IPS-NIHi7 (cell line): Measurements from ENCODE around the gene CAPZA2.
"Not testable (repeated sequence)": the region's sequence is repeated elsewhere in the genome, so short reads cannot be mapped to it uniquely, and the experiment has no call there.

Source experiments
- DNase-seq: peaks from one replicate; pipeline ENCODE4 v3.0.0; 2012; ENCODE audit warnings: mixed read lengths; ENCODE audit errors: extremely low spot score

Gene CAPZA2

DNA sequence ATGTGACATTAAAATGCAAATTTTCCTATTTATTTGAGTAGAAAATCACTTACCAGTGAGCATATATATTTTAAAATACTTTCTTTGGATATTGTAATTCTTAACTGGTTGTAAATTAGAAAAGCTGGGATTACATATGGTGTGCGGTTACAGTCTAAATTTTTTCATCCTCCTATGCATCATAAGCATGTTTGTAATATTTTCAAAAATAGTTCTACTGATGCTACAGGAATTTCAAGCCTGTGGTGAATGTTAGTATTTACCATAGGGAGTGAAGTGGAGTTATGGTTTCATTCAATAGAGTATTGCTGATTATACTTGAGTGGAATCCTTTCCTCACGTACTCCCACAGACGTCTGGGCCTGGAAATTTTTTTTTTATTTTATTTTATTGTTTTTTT is 56.3 kb downstream of the CAPZA2 start:
- no peak for DNase-seq

DNA sequence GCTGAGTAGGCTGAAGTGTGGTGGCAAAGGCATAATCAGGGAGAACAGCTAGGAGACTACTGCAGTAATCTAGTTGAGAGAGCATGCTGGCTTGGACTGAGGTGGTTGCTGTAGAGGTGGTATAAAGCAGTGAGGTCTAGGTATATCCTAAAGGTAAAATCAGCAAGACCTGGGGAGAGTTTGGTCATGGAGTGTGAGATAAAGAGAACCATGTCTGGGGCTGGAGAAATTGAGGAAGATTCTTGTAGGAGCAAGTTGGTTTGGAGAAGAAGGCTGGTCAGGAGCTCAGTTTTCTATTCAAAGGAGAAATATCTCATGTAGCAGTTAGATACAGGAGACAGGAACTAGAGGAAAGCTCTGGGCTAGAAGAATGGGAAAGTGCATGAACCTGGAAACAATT is 58.0 kb downstream of the CAPZA2 start:
- no peak for DNase-seq

DNA sequence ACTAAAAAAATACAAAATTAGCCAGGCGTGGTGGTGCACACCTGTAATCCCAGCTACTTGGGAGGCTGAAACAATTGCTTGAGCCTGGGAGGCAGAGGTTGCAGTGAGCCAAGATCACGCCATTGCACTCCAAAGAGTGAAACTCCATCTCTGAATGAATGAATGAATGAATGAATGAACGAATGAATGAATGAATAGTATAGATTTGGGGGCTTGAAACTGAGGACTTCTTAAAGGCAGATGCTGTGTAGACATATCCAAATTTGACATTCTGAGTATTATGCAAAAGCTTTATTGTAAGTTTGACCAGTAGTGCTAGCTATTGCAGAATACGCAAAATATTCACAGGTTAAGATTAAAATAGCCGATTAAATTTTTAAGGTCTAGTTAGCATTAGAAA is 60.2 kb downstream of the CAPZA2 start:
- DNase-seq, result no peak

DNA sequence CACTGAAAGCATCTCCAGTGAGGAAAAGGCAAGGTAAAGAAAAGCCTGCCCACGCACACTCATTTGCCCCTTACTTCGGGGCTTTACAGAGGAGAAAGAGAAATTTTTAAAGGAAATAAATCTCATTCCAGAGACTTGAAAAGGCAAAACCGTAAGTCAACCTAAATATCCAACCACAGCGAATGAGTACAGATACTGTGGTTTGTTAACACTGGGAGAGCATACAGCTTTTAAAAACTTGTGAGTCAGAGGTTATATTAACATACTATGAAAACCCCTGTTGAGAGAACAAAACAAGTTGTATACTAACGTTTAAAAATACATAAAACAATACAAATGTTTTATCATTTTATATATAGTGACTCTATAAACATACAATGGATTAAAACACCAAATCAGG is 62.4 kb downstream of the CAPZA2 start:
- DNase-seq, result no peak

DNA sequence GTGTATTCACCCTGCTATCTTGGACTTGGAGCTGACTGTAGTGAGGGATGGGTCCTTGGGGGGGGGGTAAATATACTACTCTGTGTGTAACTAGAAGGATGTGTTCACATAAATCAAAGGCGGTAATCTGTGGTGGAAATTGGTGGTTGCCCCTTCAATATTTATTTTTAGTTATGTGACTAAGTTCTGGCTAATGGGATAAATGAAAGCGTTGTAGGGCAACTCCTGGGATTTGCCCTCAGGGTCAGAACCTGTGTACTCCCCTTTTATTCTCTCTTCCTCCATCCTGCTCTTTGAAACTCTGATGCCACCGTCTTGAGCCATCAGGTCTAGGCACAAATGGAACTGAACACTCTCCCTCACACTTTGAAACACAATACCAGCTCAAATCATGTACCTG is 66.6 kb downstream of the CAPZA2 start:
- DNase-seq, result no peak

DNA sequence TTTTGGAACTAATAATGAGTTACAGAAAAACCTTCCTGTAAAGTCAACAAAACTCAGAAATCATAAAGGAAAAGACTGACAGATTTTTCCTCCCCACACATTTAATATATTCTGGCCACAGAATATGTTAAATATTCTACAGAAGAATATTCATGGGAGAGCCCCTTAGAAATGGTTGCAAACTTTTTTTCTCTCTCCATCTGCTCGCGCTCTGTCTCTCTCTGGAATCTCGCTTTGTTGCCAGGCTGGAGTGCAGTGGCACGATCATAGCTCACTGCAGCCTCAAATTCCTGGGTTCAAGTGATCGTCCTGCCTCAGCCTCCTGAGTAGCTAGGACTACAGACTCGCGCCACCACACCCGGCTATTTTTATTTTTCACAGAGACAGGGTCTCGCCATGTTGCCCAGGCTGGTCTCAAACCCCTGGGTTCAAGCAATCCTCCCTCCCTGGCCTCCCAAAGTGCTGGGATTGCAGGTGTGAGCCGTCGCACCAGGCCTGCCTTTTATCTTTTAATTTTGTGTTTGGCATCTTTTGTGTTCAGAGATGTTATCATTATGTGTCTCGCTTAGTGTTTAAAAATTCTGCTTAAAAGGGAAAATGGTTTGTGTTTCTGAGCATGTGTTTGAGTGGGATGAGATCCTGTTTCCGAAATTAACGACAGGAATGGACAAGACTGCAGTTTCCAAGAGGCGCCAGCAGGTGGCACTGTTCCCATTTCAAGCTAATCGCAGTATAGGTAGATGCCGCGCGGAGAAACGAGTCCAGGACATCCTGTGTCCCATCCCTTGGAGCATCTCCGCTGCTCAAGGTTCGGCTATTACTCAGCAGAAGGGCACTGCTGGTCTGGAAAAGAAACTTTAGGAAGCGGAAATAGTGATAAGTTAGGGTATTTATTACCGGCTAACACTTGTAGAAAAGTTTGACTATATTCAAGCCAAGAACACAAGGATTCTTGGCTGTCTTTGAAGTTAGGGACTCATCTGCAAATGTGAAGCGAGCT is 67.8 kb downstream of the CAPZA2 start:
- peak; percentile 85 for DNase-seq

DNA sequence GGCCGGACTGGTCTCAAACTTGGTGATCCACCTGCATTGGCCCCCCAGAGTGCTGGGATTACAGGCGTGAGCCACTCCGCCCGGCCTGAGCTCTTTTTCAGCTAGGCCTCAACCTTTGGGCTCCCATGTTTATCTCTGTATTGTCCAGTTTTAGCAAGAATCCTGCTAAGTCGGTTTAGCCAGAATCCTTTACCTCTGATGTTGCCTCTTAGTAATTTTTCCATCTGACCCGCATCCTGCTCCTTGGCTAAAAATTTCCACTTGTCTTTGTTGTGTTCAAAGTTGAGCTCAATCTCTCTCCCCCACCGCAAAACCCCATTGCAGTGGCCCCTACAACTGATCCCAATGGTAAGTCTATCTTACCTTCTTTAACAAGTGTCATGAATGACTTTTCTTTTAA is 70.2 kb downstream of the CAPZA2 start:
- DNase-seq, result no peak

DNA sequence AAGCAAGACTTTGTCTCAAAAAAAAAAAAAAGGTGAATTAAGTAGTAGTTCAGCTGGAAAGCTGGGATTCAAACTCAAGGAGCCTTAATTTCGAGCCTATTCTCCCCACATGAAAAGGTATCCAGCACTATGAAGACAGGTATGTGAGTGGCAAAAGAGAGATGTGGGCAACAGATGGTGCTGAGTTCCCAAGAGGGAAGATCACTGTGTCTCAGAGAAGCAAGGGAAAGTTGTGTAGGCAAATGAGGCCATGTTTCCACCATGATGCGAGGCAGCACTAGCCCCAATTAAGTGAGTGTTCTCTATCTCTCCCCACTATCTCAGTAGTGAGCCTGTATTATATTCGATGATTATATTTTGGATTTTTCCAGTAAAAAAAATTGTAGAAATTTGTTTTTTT is 71.1 kb downstream of the CAPZA2 start:
- DNase-seq, result no peak

DNA sequence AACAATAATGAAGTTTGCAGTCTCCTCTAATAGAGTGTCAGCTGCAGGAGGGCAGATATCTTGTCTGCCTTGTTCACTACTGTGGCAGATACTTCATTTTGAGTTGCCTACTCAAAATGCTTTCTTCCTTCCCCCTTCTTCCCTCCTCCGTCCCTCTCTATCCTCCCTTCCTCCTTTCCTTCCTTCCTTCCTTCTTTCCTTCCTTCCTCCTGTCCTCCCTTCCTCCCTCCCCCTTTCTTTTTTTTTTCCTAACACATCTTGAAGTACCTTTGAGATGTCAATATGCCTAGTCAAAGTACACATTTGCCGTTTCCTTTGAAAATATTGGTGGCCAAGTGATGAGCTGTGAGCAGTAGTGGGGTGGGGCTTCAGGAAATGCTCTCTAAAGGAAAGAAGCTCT is 72.2 kb downstream of the CAPZA2 start:
- no peak for DNase-seq

DNA sequence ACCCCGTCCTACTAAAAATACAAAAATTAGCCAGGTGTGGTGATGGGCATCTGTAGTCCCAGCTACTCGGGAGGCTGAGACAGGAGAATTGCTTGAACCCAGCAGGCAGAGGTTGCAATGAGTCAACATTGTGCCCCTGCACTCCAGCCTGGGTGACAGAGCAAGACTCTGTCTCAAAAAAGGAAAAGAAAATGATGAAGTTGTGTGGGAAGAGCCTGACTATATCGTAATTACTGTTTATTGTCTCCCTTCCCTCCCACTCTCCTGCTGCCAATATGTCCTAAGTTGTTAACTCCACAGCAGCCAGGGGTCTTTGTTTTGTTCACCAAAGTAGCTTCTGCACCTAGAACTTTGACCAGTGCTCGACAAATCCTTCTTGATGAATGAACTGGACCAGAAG is 74.5 kb downstream of the CAPZA2 start:
- DNase-seq, result not testable (repeated sequence)

DNA sequence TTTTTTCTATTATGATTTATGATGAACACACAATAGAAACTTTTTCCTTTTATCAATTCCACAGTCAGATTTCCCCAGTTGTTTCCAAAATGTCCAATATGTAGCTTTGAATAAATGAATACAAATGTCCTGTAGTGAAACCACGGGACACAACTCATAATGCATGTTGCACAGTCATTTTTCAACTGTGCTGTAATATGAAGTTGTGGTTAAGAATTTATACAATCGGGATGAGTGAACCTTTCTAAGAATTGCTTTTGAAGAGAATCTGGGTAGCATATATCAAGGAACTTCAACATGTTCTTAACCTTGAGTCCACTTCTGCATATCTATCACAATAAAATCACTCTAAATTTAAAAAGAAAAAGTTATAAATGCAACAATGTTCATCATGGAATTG is 76.3 kb downstream of the CAPZA2 start:
- no peak for DNase-seq

DNA sequence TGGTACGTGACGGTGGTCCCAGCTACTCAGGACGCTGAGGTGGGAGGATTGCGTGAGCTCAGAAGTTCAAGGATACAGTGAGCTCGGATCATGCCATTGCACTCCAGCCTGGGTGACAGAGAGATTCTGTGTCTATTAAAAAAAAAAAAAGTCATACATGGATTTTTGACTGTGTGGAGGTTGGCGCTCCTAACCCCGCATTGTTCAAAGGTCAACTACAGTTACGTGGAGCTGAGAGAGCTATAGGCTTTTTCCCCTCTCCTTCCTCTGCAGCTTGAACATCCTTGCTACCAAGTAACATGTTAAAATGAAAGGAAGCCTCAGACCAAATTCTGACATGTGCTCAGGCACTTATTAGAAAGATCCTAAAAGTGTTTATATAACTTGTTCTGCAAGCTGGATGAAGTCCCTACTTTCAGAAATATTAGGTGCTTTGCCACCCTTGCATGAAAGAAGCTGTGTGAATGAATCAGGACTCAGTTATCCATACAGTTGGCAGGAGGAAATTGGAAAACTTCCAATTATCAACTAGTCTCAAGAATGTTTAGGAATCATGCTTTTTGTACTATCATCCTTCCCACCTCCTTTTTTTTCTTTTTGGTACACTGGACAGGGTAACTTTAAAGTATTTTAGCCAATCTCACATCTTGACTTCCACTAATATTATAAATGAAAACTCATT is 78.4 kb downstream of the CAPZA2 start:
- DNase-seq, result no peak

DNA sequence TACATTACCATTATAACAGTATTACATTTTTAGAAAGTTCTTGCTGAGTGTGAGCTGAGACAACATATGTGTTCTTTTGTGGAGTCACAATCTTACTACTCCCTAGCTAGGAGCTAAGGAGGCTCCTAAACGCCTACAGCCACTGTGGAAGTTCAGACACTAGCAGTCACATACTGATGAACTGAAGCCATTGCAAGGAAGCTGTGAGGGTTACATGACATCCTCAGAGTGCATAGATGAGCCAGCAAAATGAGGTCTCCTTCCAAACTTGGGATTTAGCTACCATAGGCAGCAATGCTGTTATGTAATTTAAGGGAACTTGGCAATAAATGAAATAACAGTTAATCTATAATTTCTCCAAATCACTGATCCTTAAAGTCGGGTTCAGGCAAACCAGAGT is 80.1 kb downstream of the CAPZA2 start:
- no peak for DNase-seq

DNA sequence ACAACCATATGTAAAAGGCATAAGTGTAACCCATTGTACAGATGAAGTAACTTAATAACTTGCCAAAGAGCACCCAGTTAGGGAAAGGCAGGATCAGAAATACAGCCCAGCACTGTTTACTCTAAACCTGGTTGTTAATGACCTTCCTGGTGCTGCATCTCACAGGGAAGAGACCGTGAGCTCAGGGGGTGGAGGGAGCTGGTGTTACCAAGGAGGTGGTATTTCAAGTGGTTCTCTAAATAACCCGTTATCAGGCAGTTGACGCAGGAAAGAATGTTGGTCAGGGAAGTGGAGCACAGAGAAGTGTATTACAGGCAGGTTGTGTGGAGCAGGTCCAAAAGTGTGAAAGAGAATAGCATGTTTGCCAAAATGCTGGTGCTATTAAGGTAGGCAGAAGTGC is 86.5 kb downstream of the CAPZA2 start:
- peak; percentile 20 for DNase-seq

DNA sequence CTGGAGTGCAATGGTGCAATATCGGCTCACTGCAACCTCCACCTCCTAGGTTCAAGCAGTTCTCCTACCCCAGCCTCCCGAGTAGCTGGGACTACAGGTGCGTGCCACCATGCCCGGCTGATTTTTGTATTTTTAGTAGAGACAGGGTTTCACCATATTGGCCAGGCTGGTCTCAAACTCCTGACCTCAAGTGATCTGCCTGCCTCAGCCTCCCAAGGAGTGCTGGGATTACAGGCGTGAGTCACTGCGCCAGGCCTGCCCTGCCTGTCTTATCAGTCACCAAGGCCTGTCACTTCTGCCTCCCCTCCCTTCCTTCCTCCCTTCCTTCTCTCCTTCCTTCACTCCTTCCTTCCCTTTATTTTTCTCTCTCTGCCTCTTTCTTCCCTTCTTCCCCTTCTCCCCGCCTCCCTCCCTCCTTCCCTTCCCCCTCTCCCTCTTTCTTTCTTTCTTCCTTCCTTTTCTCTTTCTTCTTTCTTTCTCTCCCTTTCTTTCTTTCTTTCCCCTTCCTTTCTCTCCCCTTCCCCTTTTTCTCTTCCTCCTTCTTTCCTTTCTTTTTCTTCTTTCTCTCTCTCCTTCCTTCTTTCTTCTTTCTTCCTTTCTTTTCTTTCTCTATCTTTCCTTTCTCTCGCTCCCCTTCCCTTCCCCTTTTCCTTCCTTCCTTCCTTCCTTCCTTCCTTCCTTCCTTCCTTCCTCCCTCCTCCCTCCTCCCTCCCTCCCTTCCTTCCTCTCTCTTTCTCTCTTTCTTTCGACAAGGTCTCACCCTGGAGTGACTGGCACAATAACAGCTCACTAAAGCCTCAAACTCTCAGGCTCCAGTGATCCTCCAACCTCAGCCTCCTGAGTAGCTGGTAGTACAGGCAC is 87.8 kb downstream of the CAPZA2 start:
- DNase-seq, result no peak

DNA sequence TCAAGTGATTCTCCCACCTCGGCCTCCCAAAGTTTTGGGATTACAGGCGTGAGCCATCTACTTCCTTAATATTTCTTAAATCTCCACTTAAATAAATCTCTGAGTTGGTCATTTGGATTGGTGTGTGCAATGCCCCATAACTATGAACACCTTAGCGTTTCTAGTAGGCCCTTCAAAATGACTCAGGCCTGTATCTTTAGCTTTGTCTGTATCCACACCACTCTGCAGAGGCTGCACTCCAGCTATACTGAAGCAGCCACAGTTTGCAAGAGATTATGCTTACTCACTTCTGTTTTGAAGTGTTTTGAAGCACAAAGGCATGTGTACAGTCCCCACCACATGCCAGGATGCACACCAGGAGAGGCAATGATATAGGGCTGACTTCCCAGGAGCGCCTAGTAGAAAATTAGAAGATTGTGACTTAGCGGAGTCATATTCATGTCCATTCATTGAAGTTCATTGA is 88.5 kb downstream of the CAPZA2 start:
- DNase-seq, result no peak

DNA sequence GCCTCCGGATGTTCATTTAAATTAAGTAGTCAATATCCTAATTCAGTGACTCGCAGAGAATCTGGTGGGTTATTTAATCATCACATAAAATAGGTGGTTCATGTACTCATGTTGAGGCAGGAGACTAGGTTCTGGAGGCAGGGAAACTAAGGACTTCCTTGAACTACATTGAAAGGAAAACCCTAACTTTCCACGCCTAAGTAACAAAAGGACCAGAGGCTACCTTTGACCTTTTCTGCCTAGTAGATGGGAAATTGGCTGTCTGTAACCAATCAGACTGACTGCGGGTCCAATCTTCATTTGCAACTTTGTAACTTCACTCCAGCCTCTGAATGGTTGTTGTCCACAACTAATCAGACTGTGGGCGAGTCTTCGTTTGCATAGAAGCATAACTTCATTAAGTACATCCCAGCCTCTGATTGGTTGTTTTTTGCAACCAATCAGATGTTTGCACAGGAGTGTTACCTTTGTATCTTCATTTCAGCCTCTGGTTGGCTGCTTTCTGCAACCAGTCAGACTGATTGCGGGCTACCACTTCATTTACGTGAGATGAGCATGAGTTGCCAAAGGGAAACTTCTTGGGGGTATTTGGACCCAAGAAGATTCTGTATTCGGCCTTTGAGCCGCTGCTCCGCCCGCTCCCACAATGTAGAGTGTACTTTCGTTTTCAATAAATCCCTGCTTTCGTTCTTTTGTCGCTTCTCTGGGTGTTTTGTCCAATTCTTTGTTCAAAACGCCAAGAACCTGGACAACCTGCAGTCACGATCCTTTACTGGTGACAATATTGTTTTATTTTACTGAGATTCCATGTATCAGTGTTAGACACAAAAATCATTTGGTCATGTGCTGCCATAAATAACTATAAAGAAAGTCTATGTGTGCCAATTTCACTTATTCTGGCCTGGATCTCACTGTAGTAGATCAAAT is 89.2 kb downstream of the CAPZA2 start:
- no peak for DNase-seq

DNA sequence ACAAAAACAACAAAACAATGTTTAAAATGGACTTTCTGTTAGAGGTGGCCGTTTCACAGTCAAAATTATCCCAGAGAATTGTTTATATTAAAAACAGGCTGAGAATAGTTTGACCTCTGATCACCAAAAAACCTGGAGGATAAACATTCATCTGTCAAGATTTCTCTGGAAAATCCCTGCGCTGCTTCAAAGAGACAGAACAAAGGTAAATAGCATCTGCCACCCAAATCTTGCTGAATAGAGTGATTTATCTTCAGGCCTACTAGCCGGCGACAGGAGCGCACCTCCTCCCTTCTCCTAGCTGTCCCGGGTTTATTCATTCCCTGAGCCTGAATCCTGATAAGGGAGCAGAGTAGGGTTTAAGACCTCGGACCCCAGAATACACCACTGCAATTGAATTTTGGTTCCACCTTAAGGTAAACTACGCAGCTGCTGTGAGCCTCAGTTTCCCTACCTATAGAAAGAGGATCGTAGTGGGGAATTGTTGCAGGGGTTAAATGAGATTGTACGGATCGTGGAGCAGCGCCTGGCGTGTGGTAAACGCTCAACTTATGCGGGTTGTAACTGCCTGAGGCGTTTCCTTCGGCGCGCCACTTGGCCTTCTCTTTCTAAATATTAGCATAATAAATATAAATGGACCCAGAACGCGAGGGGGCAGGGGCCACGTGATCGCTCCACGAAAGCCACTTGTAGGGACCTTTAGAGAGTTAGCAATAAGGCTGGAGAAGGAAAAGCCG is 90.4 kb downstream of the CAPZA2 start:
- DNase-seq, result peak; percentile 46

DNA sequence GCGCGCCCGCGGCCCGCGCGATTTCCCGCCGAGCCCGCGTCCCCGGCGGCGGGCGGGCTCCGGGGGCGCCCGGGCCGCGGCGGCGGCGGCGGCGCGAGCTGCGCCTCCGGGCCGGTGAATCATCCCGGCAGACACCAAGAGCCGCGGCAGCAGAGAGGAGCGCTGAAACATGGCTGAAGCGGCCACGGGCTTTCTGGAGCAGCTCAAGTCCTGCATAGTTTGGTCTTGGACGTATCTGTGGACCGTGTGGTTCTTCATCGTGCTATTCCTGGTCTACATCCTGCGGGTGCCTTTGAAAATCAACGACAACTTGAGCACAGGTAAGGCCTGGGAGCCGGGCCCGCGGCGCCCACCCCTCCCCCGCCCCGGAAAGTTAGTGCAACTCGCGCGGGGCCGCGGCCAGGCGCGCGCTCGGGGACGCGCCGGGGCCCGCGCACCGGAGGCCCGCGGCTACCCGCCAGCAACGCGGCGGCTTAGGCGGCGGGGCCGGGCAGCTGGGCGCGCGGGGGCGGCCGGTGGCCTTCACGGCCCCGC is 91.1 kb downstream of the CAPZA2 start, which contains the start of gene ST7:
Gene ST7, plus strand, starts transcription at position 130 of the 534 bp plus-strand sequence. Its CDS starts 40 bp downstream, at position 170.
- DNase-seq, result peak; percentile 68
